ENCODE measurements around the gene FAM83G.

The FAM83G gene

GRCh38 chr17:18971801-18972200 is 32.8 kb downstream of the FAM83G start:
- TF ChIP-seq TSHZ2 (CRISPR knock-in tag; IDR thresholded peaks at IDR 0.05) (no peak), SNAI2 (CRISPR knock-in tag; IDR thresholded peaks at IDR 0.05) (no peak), BACH2 (CRISPR knock-in tag; IDR thresholded peaks at IDR 0.05; ENCODE audit: borderline replicate concordance) (no peak), RARB (CRISPR knock-in tag; IDR thresholded peaks at IDR 0.05) (no peak), ISL1 (CRISPR knock-in tag; IDR thresholded peaks at IDR 0.05) (no peak), CSRNP3 (CRISPR knock-in tag; IDR thresholded peaks at IDR 0.05) (no peak), CSDC2 (CRISPR knock-in tag; IDR thresholded peaks at IDR 0.05) (no peak), ZNF565 (CRISPR knock-in tag; conservative IDR thresholded peaks at IDR 0.05; ENCODE audit: low read depth) (no peak), ZNF8 (CRISPR knock-in tag; IDR thresholded peaks at IDR 0.05) (no peak), TCF4 (CRISPR knock-in tag; IDR thresholded peaks at IDR 0.05; ENCODE audit: borderline replicate concordance) (no peak), ESRRG (CRISPR knock-in tag; IDR thresholded peaks at IDR 0.05) (no peak), GLIS3 (CRISPR knock-in tag; IDR thresholded peaks at IDR 0.05) (no peak), ARNTL (CRISPR knock-in tag; IDR thresholded peaks at IDR 0.05; ENCODE audit: borderline replicate concordance, low read depth) (no peak)
- no peak for ATAC-seq

GRCh38 chr17:18970582-18971480 is 33.7 kb downstream of the FAM83G start:
- no peak for ATAC-seq
- TF ChIP-seq SNAI2 (CRISPR knock-in tag; IDR thresholded peaks at IDR 0.05), result no peak
- TF ChIP-seq ZNF8 (CRISPR knock-in tag; IDR thresholded peaks at IDR 0.05), result no peak
- no peak for TF ChIP-seq TSHZ2 (CRISPR knock-in tag; IDR thresholded peaks at IDR 0.05)
- TF ChIP-seq ARNTL (CRISPR knock-in tag; IDR thresholded peaks at IDR 0.05; ENCODE audit: borderline replicate concordance, low read depth), result no peak
- TF ChIP-seq OSR1 (CRISPR knock-in tag; IDR thresholded peaks at IDR 0.05), result no peak

GRCh38 chr17:18968945-18969887 is 35.3 kb downstream of the FAM83G start:
- no peak for ATAC-seq
- no peak for TF ChIP-seq CREB5 (CRISPR knock-in tag; IDR thresholded peaks at IDR 0.05; ENCODE audit: low read depth)
- TF ChIP-seq TCF4 (CRISPR knock-in tag; IDR thresholded peaks at IDR 0.05; ENCODE audit: borderline replicate concordance), result no peak
- TF ChIP-seq ZC3H10 (CRISPR knock-in tag; IDR thresholded peaks at IDR 0.05), result no peak
- TF ChIP-seq ZFP3 (CRISPR knock-in tag; IDR thresholded peaks at IDR 0.05), result no peak
- no peak for TF ChIP-seq PPARA (CRISPR knock-in tag; IDR thresholded peaks at IDR 0.05; ENCODE audit: borderline replicate concordance)
- no peak for TF ChIP-seq ZNF70 (CRISPR knock-in tag; IDR thresholded peaks at IDR 0.05)
- TF ChIP-seq RARB (CRISPR knock-in tag; IDR thresholded peaks at IDR 0.05), result no peak
- no peak for TF ChIP-seq ZNF8 (CRISPR knock-in tag; IDR thresholded peaks at IDR 0.05)

All from SK-N-SH treated with all-trans-retinoic acid at 6 μM for 48 hours (cell line).